ENCODE measurements around the gene GSG1L.

GSG1L gene

GRCh38 chr16:28062261-28062846 is 1.2 kb downstream of the GSG1L start:
- no peak for DNase-seq

GRCh38 chr16:28061352-28062101 is 2.0 kb downstream of the GSG1L start:
- DNase-seq = no peak

GRCh38 chr16:28059841-28060575 is 3.5 kb downstream of the GSG1L start:
- DNase-seq = no peak

- DNase-seq = no peak
These were observed 4.5 kb downstream of the GSG1L start for GRCh38 chr16:28058839-28059589.

GRCh38 chr16:28057949-28058348 is 5.6 kb downstream of the GSG1L start:
- DNase-seq = no peak

GRCh38 chr16:28053461-28053860 is 10.1 kb downstream of the GSG1L start:
- DNase-seq = no peak

GRCh38 chr16:28052274-28053128 is 11.0 kb downstream of the GSG1L start:
- no peak for DNase-seq

- DNase-seq = no peak
These were observed 12.0 kb downstream of the GSG1L start for GRCh38 chr16:28051486-28051885.

- no peak for DNase-seq
These were observed 20.7 kb downstream of the GSG1L start for GRCh38 chr16:28042811-28043210.

- no peak for DNase-seq
These were observed 21.9 kb downstream of the GSG1L start for GRCh38 chr16:28041615-28042014.

GRCh38 chr16:28040039-28040438 is 23.5 kb downstream of the GSG1L start:
- DNase-seq = no peak

- DNase-seq = no peak
These were observed 24.0 kb downstream of the GSG1L start for GRCh38 chr16:28039493-28039892.

GRCh38 chr16:28038409-28038808 is 25.1 kb downstream of the GSG1L start:
- DNase-seq = no peak

- no peak for DNase-seq
These were observed 27.6 kb downstream of the GSG1L start for GRCh38 chr16:28035866-28036393.

GRCh38 chr16:28033870-28034269 is 29.6 kb downstream of the GSG1L start:
- DNase-seq = no peak

GRCh38 chr16:28029387-28030002 is 34.0 kb downstream of the GSG1L start:
- no peak for DNase-seq

- DNase-seq = no peak
These were observed 36.5 kb downstream of the GSG1L start for GRCh38 chr16:28027055-28027454.

- DNase-seq = no peak
These were observed 37.9 kb downstream of the GSG1L start for GRCh38 chr16:28025631-28026030.

GRCh38 chr16:28019218-28019617 is 44.3 kb downstream of the GSG1L start:
- DNase-seq = no peak

- DNase-seq = no peak
These were observed 48.7 kb downstream of the GSG1L start for GRCh38 chr16:28014851-28015250.

GRCh38 chr16:28013878-28014277 is 49.6 kb downstream of the GSG1L start:
- DNase-seq = no peak

- DNase-seq = no peak
These were observed 50.1 kb downstream of the GSG1L start for GRCh38 chr16:28013392-28013791.

All from activated CD4-positive, alpha-beta T cell treated with anti-CD3 and anti-CD28 coated beads, Interleukin-10, Interleukin-2, amounts not matched to agents 100 ng/mL and 50 ng/mL, durations not matched to agents 16 hours and 8 hours (primary cell).